HuH-7 (cell line): ENCODE data around the gene FOXL2.

Experiments used
- DNase-seq: peaks from one replicate; pipeline ENCODE4 v3.0.0; 2011; ENCODE audit warnings: low spot score

The FOXL2 gene

DNA sequence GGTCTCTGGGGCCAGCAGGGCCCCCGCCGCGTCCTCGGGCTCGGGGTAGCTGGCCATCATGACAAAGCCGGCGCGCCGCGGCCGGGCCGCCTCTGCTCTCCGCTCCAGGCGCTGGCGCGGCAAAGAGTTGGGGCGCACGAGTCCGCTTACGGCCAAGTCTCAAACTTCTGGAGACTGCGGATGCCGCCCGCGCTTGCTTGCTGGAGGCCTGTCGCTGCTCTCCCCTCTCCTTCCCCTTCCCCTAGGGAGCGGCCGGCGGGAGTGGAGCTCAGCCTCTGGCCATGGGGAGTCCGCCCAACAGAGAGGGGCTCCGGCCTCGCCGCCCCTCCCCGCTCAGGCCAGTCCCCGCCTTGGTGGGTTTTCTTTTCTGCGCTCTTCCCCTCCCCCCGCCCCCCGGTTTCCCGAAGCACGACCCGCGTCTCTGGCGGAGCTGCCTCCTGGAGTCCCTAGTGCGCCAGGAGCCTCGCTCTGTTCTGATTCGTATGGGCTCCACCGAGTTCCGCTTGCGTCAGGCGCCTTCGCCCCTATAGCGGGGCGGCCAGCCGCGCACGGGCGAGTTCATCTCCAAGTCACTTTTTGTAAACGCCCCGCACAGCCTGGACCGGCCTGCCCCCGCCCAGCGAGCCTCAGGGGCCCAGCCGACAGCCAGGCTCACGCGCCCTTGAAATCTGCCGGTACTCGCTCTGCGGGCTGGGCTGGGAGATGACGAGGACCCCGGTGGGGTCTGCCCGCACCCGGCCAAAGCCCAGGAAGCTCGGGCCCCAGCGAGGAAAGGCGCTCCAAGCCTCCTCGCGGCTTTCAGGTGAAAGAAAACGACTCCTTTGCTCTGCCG, at the start of gene FOXL2, which contains the start of gene FOXL2NB:
FOXL2 (minus strand) TSS at position 475 of the 832 bp plus-strand sequence; CDS start at position 60, 415 bp downstream.
FOXL2NB (plus strand) TSS at position 555 of the 832 bp plus-strand sequence; CDS start at position 703, 148 bp downstream.
- DNase-seq: no peak

- no peak for DNase-seq
Measured at GRCh38 chr3:138995706-138996105, 48.8 kb upstream of the FOXL2 start.

DNA sequence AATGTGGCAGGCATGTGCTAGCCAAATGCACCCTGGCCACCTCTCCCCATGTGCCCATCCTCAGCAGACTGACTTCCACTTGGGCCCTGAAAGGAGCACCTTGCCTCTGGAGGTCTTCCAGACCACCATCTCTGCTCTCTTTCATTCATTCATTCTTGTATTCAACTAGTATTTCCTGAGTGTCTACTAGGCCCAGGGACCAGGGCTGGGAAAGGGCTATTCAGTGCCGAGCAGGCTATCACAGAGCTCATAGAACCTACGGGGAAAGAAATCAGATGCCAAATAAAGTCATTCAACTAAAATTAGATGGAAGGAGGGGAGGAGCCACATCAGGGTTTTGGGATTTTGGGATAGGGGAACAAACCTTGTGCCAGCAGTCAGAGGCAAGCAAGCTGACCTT, 40.2 kb upstream of the FOXL2 start:
- no peak for DNase-seq

- no peak for DNase-seq
Measured at GRCh38 chr3:138985932-138986331, 39.0 kb upstream of the FOXL2 start.

- no peak for DNase-seq
Measured at GRCh38 chr3:138984816-138985215, 37.9 kb upstream of the FOXL2 start.

DNA sequence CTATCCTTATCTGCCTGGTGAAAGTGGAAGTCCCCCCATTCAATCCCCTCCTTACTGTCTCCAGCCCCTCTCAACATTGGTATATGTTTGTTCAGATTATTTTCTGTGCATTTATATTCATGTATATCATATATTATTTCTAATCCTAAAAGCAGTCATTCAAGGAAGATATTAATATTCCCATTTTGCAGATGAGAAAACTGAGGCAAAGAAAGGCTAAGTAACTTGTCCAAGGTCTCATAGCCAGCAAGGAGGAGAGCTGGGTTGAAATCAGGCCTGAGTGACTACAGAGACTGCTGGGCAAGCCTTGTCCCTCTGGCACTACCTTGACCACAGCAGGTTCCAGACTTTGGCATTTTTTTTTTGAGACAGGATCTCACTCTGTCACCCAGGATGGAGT, 29.1 kb upstream of the FOXL2 start:
- DNase-seq: no peak

GRCh38 chr3:138975351-138975750, 28.4 kb upstream of the FOXL2 start:
- no peak for DNase-seq

GRCh38 chr3:138974462-138974861, 27.5 kb upstream of the FOXL2 start:
- no peak for DNase-seq

DNA sequence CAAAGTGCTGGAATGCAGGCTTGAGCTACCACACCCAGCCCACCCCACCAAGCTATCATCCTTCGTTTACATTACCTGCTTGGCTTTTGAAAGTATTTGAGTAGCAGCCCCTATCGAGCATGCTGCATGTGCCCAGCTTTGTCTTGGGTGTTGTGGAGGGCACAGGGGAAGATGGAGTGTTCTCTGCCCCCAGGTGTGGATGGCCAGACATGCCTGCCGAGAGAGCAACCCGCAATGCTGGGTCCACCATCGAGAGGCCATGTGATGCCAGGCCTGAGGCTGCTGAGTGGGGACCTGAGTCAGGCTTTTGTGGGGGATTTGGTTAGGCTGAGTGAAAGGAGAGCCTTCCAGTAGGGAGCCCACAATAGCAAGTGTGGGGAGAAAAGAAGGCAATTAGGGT, 26.0 kb upstream of the FOXL2 start:
- no peak for DNase-seq

GRCh38 chr3:138971766-138972320, 24.9 kb upstream of the FOXL2 start:
- DNase-seq: no peak

DNA sequence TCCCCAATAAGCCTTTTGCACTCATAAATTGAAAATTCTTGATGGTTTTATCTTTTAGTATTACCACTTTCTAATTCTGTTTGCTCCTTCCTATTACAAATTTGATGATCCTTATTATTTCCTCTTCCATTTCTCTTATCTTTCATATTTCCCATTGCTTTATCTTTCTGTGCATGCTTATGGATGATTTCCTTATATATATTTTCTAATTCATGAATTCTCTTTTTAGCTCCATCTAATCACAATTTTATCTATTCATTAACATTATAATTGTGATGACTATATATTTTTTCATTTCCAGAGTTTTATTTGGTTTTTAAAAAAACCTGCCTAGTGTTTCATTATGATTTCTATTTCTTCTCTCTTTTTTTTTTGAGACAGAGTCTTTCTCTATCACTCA, 18.0 kb upstream of the FOXL2 start:
- no peak for DNase-seq

GRCh38 chr3:138964264-138964663, 17.3 kb upstream of the FOXL2 start:
- no peak for DNase-seq

DNA sequence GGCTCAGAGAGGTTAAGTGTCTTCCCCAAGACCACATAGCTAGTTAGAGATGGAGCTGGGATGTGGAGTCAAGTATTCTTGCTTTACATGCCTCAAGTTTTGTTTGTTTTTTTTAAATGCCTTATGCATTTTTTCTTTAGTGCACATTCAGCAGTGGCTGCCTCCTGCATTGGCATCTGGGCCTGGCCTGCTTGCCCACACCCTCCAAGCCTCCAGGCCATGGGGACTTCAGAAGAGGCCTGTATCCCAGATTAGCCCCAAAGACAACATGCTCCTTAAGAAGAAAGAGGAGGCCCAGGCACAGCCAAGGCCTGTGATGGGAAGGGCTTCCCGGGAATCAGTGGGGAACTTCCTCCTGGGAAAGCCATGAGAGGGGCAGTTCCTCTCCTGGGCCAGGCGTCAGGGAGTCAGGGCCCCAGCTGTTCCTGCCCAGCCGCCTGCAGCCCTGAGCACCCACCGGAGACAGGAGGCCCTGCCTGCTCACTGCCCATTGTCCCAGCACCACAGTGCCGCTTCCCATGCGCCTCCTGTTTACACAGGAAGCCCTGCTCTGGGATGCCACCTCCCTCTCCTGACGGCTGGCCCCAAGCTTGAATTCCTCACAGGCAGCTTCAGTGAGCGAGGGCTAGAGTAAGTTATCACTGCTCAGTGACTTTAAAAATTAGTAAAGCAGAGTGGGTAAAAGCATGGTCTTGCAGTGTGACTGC, 16.1 kb upstream of the FOXL2 start:
- no peak for DNase-seq

DNA sequence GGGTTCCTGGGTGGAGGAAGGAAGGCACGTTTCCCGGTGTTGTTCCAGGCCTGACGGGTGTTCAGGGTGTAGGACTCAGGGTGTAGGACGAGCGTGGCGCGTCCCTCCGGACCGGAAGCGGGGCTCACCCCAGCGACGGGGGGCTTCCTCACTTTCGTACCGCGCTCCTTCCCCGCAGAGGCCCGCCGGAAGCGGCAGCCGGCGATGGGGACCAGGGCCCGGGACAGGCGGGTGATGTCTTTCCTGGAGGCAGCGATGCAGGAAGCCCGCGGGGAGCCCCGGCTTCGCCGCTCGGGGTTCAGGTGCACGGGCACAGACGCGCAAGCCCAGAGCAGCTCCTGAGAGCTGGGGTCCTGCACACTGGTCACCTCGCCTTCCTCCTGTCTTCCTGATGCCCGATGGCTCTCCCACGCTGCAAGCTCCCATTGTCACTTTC, 13.5 kb upstream of the FOXL2 start:
- DNase-seq: no peak

DNA sequence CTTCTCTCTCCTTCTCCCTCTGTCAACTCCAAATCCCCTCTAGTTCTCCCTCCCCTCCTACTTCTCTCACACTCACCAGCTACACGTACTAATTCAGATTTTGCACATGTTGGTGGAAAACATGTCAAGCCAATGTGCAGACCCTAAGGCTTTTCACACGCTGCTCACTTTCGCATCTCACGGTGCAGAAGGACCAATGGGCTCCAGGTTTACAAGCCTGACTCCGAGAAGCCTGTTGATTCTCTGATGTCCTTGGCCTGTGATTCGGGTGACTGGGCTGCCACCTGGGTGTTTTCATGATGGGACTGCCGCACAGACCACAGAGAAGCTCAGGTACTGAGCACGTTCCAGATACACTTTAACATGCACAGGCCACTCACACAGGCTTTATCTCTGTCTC, 3.8 kb upstream of the FOXL2 start:
- no peak for DNase-seq

- no peak for DNase-seq
Measured at GRCh38 chr3:138950006-138950644, 3.2 kb upstream of the FOXL2 start.

GRCh38 chr3:138949445-138950005, 2.6 kb upstream of the FOXL2 start:
- no peak for DNase-seq

DNA sequence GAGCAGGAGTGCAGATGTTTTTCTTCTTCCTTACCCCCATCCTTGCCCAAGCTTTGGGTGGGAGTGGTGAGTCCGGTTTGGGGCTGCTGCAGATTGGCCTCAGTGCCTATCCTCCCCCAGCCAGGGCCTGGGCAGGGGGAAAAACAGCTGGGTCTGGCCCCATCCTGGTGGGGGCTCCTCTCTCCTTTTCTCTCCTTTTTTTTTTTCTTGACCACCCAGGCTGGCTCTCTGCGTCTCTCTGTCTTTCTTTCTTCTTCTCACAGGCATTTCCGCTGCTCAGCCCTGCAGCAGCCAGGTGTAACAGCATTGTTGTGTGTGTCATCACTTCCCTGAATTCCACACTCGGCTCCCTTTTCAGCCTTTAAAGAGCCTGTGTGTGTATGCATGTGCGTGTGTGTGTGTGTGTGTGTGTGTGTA, 2.1 kb upstream of the FOXL2 start:
- no peak for DNase-seq

- DNase-seq: no peak
Measured at GRCh38 chr3:138948371-138949001, 1.5 kb upstream of the FOXL2 start.

DNA sequence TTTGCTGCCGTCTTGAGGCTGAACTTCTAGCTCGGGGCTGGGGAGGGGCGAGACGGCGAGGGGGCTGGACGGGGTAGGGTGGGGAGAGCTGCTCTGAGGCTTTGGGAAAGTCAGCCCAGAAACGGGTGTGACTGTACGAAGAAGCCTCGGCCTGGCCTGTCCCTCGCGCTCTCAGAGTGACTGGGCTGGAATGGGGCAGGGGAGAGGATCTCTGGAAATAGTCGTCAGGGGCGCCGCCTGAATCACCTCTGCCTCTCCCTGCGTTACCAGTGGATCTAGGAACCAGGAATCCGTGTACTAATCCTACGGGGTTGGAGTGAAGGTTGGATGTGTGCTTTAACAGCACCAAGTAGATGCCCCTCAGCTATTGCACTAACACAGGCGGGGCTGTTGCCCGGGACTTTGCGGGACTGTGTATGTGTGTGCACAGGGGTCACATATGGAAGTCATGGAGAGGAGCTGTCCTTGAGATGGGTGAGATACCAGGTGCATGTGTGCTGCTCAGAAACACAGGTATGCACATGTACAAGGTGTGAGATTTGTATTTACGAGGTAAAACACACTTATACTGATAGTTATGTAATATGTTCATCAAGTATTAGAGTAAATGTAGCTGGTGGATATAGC, 671 bp upstream of the FOXL2 start:
- DNase-seq: no peak
